BE2C (cell line): ENCODE measurements around the gene LRFN2.

Experiments
- DNase-seq: peaks from one replicate; pipeline ENCODE4 v3.0.0-alpha.2; 2020
- H3K27me3 ChIP-seq: fragments of 250-450 bp; sonication (Bioruptor Pico); 2 replicates; pipeline ENCODE4 v1.5.1; 2020; ENCODE audit warnings: mild to moderate bottlenecking
- H3K36me3 ChIP-seq: fragments of 250-450 bp; sonication (Bioruptor Pico); 2 replicates; pipeline ENCODE4 v1.5.1; 2020; ENCODE audit warnings: mild to moderate bottlenecking
- H3K4me1 ChIP-seq: fragments of 250-450 bp; sonication (Bioruptor Pico); 2 replicates; pipeline ENCODE4 v1.5.1; 2020
- H3K4me3 ChIP-seq: 2 replicates; pipeline ENCODE4 v1.5.1; 2011; ENCODE audit warnings: low read depth, low read length
- H3K9me3 ChIP-seq: fragments of 250-450 bp; sonication (Bioruptor Pico); 2 replicates; pipeline ENCODE4 v1.5.1; 2020
- TF ChIP-seq, protein P1 (sequence below): IDR thresholded peaks from 2 replicates; pipeline ENCODE4 v1.5.1; 2012; ENCODE audit warnings: mild to moderate bottlenecking, low read depth, low read length

LRFN2 gene

DNA sequence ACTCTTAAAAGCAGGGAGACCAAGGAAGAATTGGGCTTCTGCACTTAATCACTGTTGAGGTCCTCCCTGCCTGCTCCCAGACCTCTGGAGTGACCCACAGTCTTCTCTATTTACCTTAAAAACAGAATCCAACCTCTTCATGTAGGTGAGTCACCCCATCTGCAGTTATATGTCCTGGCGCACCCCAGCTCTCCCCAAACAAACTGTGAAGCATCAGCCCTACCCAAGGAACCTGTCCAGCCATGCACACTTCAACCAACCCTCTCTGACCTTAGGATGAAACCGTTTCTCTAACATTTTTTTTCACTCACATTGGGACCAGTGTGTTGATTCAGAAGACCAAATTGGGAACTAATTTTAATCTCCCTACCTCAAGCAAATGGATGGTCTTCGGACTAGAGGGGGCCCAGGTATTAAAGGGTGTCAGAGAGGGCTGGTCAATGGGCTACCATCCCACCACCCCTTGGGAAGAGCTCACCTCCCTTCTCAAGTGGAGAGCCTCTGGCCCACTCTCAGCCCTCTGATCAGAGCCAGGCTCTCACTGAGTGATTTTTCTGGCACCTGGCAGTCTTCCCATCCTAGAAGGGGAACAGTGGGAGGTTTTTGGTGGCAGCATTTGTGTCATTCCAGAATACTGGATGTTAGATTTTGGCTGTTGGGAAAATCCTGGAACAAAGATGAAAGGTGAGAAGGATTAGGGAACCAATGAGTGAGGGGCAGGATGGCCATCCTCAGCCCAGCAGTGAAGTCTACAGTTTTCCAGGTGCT lies 203.6 kb downstream of the LRFN2 start:
- Histone ChIP-seq H3K4me1 (0 out of 2 replicates have a peak, but pooled peaks cover 5% of the 10 kb centered on the region), H3K27me3 (no peaks in the 10 kb centered on the region), H3K4me3 (no peak overlapping the region), H3K9me3 (no peaks in the 10 kb centered on the region), H3K36me3 (no peaks in the 10 kb centered on the region)
- DNase-seq: no peak
- TF ChIP-seq, protein P1, sequence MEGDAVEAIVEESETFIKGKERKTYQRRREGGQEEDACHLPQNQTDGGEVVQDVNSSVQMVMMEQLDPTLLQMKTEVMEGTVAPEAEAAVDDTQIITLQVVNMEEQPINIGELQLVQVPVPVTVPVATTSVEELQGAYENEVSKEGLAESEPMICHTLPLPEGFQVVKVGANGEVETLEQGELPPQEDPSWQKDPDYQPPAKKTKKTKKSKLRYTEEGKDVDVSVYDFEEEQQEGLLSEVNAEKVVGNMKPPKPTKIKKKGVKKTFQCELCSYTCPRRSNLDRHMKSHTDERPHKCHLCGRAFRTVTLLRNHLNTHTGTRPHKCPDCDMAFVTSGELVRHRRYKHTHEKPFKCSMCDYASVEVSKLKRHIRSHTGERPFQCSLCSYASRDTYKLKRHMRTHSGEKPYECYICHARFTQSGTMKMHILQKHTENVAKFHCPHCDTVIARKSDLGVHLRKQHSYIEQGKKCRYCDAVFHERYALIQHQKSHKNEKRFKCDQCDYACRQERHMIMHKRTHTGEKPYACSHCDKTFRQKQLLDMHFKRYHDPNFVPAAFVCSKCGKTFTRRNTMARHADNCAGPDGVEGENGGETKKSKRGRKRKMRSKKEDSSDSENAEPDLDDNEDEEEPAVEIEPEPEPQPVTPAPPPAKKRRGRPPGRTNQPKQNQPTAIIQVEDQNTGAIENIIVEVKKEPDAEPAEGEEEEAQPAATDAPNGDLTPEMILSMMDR: no peak

DNA sequence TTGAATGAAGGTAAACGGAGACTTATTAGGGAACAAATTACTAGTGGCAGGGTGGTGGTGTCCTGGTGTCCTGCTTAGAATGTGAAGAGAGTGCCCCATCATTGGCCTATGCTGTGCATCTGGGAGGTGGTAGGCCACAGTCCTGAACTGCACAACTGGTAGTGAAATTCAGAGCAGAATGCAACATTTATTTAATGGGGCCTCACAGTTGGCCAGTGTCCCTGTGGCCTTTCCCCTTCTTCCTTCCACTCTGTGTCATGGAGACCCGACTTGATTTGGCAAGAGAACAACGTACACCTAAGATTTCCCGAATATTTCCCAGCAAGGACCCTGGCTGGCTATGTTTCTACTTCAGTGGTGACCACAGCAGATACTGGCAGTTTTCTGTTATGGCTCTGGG lies 206.9 kb downstream of the LRFN2 start:
- Histone ChIP-seq H3K4me3 (no peak overlapping the region), H3K36me3 (no peaks in the 10 kb centered on the region), H3K27me3 (no peaks in the 10 kb centered on the region), H3K4me1 (0 out of 2 replicates have a peak, but pooled peaks cover 5% of the 10 kb centered on the region), H3K9me3 (no peaks in the 10 kb centered on the region)
- TF ChIP-seq, protein P1: no peak
- no peak for DNase-seq

DNA sequence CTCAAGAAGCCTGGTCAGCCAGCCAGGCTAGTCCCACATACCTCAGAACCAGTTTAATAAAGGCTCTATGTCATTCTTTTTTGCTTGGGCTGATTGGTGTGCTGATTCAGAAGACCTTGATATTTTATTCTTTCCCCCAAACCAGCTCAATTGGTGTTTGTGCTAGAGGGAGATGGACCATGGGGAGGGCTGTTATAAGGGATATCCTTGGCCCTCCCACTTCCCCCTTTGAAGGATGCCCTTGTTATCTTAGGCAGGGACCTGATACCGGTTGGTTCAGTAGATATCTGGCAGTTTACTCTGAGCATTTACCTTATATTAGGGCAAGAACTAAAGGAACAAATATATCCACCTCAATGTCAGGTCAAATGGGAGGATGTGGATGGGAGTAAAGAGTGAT lies 207.4 kb downstream of the LRFN2 start:
- Histone ChIP-seq H3K36me3 (no peaks in the 10 kb centered on the region), H3K4me3 (no peak overlapping the region), H3K9me3 (no peaks in the 10 kb centered on the region), H3K27me3 (no peaks in the 10 kb centered on the region), H3K4me1 (0 out of 2 replicates have a peak, but pooled peaks cover 5% of the 10 kb centered on the region)
- DNase-seq: no peak
- TF ChIP-seq, protein P1: no peak

DNA sequence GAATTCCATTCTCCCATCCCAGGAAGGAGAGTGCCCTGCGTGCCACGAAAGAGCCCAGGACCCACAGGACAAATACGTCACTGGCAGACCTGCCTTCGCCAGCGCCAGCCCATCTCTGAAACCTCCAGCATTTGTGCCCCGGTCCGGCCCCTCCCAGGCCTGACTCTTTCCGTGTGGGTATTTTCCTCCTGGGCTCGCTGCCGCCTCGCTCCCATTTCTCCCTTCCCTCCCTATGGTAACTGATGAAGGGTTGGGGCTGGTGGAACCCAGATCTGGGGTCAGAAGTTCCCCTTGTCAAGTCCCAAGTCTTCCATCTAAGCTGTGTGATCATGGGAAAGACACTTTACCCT lies 208.5 kb downstream of the LRFN2 start:
- TF ChIP-seq, protein P1: no peak
- Histone ChIP-seq H3K27me3 (no peaks in the 10 kb centered on the region), H3K4me1 (no peaks in the 10 kb centered on the region), H3K36me3 (no peaks in the 10 kb centered on the region), H3K4me3 (no peak overlapping the region), H3K9me3 (no peaks in the 10 kb centered on the region)
- DNase-seq: no peak

DNA sequence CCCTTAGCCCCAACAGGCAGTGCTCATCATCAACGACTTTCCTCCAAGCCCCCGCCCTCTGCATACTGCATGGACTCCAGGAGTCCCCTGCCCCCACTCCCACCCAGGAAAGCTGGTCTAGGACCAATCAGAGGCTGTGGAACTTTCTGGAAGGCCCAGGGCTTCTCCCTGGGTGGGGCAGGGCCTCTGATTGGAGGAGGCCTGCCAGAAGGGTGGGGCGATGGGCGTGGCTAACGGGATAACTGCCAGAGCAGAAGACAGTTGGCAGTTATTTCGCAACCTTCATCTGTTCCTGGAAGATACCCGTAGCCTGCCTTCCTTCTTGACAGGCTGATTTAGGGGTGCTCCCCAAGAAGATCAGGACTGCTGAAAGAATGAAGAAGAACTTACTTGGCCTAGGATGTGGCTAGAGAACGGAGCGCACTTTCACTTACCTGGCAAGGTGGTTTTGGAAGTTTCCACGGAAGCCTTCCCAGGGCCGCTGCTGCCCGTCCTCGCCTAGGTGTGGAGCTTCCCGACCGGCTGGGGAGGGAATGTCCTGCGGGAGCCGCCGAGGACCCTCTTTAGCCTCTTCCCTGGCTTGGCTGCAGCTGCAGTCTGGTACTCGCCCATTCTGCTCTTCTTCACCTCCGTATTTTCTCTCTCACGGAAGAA lies 209.0 kb downstream of the LRFN2 start:
- no peak for DNase-seq
- Histone ChIP-seq H3K9me3 (no peaks in the 10 kb centered on the region), H3K27me3 (no peaks in the 10 kb centered on the region), H3K4me3 (no peak overlapping the region), H3K36me3 (no peaks in the 10 kb centered on the region), H3K4me1 (no peaks in the 10 kb centered on the region)
- TF ChIP-seq, protein P1: no peak

DNA sequence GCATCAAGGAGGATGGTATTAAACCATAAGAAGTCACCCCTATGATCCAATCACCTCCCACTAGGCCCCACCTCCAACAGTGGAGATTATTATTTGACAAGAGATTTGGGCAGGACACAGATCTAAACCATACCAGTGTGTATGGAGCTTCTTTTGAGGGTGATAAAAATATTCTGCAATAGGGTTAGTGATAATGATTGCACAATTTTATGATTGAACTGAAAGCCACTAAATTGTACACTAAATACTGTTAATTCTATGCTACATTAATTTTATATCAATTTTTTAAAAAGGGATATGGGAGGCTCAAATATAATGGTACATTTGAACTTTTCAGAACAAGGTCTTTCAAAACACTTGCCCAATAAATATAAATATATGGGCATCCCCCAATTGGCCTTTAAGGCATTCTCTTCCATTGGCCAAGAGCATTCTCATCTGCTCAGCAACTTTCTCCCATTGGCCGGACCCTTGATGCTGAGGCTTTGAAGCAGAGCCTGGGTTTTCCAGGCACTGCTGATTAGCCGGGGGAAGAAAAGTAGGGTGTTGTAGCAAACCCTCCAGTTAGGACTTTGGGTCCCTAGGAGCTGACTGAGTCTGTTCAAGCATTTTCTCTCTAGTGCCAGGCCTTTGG lies 209.9 kb downstream of the LRFN2 start:
- no peak overlapping the region for H3K4me3 ChIP-seq
- TF ChIP-seq, protein P1: no peak
- H3K9me3 ChIP-seq: no peaks in the 10 kb centered on the region
- no peaks in the 10 kb centered on the region for H3K4me1 ChIP-seq
- no peaks in the 10 kb centered on the region for H3K36me3 ChIP-seq
- no peak for DNase-seq
- no peaks in the 10 kb centered on the region for H3K27me3 ChIP-seq
